Fibroblast of lung (primary cell): ENCODE measurements around the gene CCL20. TPM values are rescaled to one million over a fixed set of nuclear protein-coding genes. Genes with fewer than 3 reads are reported as not detected.

Experiments used
- DNase-seq, 2 donors: peaks; one replicate each; pipeline versions ENCODE4 v3.0.0 to v3.0.0-alpha.2; 2010; ENCODE audit warnings: low read depth in 2 of 2
- H2AFZ ChIP-seq: 2 replicates; pipeline ENCODE4 v1.5.1; 2012; ENCODE audit warnings: low read length, control low read depth, inconsistent platforms
- H3K27ac ChIP-seq: 2 replicates; pipeline ENCODE4 v1.5.1; 2011; ENCODE audit warnings: low read length, control low read depth; ENCODE audit not compliant: insufficient read depth
- H3K27me3 ChIP-seq: 2 replicates; pipeline ENCODE4 v1.5.1; 2011; ENCODE audit warnings: mild to moderate bottlenecking, low read length; ENCODE audit not compliant: control insufficient read depth, insufficient read depth
- H3K36me3 ChIP-seq: 2 replicates; pipeline ENCODE4 v1.5.1; 2011; ENCODE audit warnings: low read length; ENCODE audit not compliant: control insufficient read depth, insufficient read depth
- H3K4me1 ChIP-seq: 2 replicates; pipeline ENCODE4 v1.5.1; 2011; ENCODE audit warnings: low read length; ENCODE audit not compliant: control insufficient read depth, insufficient read depth; ENCODE audit errors: extremely low read depth
- H3K4me2 ChIP-seq: 2 replicates; pipeline ENCODE4 v1.5.1; 2011; ENCODE audit warnings: low read length, control low read depth; ENCODE audit not compliant: insufficient read depth; ENCODE audit errors: extremely low read depth
- H3K4me3 ChIP-seq, 4 experiments: fragments of 200-600 bp in 1 of 4; sonication (generic) in 1 of 4; replicated peaks in 1 of 4; 2 replicates each; pipeline ENCODE4 v1.5.1; 2011 to 2016; ENCODE audit warnings: low read length in 4 of 4, low read depth in 3 of 4, mild to moderate bottlenecking in 3 of 4, control low read depth in 2 of 4, inconsistent platforms in 1 of 4, mixed read lengths in 1 of 4; ENCODE audit not compliant: insufficient read depth in 1 of 4; ENCODE audit errors: control extremely low read depth in 1 of 4
- H3K79me2 ChIP-seq: 2 replicates; pipeline ENCODE4 v1.5.1; 2012; ENCODE audit warnings: mild to moderate bottlenecking, low read length, inconsistent platforms; ENCODE audit not compliant: control insufficient read depth, insufficient read depth
- H3K9ac ChIP-seq: 2 replicates; pipeline ENCODE4 v1.5.1; 2011; ENCODE audit warnings: mild to moderate bottlenecking, low read length, control low read depth; ENCODE audit not compliant: insufficient read depth
- H3K9me3 ChIP-seq: 2 replicates; pipeline ENCODE4 v1.5.1; 2012; ENCODE audit warnings: low read depth, low read length; ENCODE audit not compliant: control insufficient read depth, insufficient read depth
- H4K20me1 ChIP-seq: 2 replicates; pipeline ENCODE4 v1.5.1; 2011; ENCODE audit warnings: low read length; ENCODE audit not compliant: control insufficient read depth, insufficient read depth; ENCODE audit errors: extremely low read depth
- CTCF ChIP-seq, 2 donors: IDR thresholded peaks in 1 of 2; conservative IDR thresholded peaks in 1 of 2; 1 replicate in 1 of 2; 2 replicates in 1 of 2; pipeline ENCODE4 v1.5.1; 2011 to 2012; ENCODE audit warnings: low read length in 2 of 2, control low read depth in 1 of 2, inconsistent platforms in 1 of 2, low read depth in 1 of 2, mild to moderate bottlenecking in 1 of 2
- EZH2 ChIP-seq: IDR thresholded peaks from 2 replicates; pipeline ENCODE4 v1.5.1; 2012; ENCODE audit warnings: low read length, control low read depth, mild to moderate bottlenecking; ENCODE audit errors: missing control alignments
- polyA plus RNA-seq, 2 donors: library from polyadenylated mRNA; depleted of rRNA in 1 of 2; stranded (reverse) in 1 of 2; unstranded in 1 of 2; fragments of >200 nt; gene quantifications; 2 replicates each; pipeline ENCODE4 v1.2.1, GENCODE V29; 2011 to 2012; ENCODE audit warnings: missing spikeins in 1 of 2
- total RNA-seq: library from RNA; depleted of rRNA; stranded (reverse); fragments of >200 nt; gene quantifications from 2 replicates; pipeline ENCODE4 v1.2.1, GENCODE V29; 2014

Gene CCL20
- total and polyA plus RNA-seq, 2 donors (not counting 1 experiment from before 2014, with no cell fraction given) = 0.23 TPM; not detected in 1

- no peaks in the 10 kb centered on the region for H3K27me3 ChIP-seq
- no peaks in the 10 kb centered on the region for H3K36me3 ChIP-seq
- H3K27ac ChIP-seq = no peak overlapping the region
- TF ChIP-seq EZH2 (no peak), CTCF (conservative IDR thresholded peaks at IDR 0.05 in 1 of 2, IDR thresholded peaks at IDR 0.05 in 1 of 2; ENCODE audit: low read depth in 1 of 2, low read length in 2 of 2) (no peak)
- no peak overlapping the region for H3K4me2 ChIP-seq
- no peaks in the 10 kb centered on the region for H3K9me3 ChIP-seq
- H3K4me3 ChIP-seq = no peak overlapping the region
- no peaks in the 10 kb centered on the region for H4K20me1 ChIP-seq
- no peak overlapping the region for H3K9ac ChIP-seq
- H2AFZ ChIP-seq = no peak overlapping the region
- H3K4me1 ChIP-seq = no peaks in the 10 kb centered on the region
- no peaks in the 10 kb centered on the region for H3K79me2 ChIP-seq
- no peak for DNase-seq
These were observed 12.9 kb downstream of the CCL20 start for GRCh38 chr2:227826563-227826962.

GRCh38 chr2:227827143-227827542 lies 13.5 kb downstream of the CCL20 start:
- Histone ChIP-seq H3K36me3 (no peaks in the 10 kb centered on the region), H4K20me1 (no peaks in the 10 kb centered on the region)
- no peak for TF ChIP-seq CTCF (conservative IDR thresholded peaks at IDR 0.05 in 1 of 2, IDR thresholded peaks at IDR 0.05 in 1 of 2; ENCODE audit: low read depth in 1 of 2, low read length in 2 of 2)
- no peak for TF ChIP-seq EZH2

GRCh38 chr2:227828477-227828912 lies 14.9 kb downstream of the CCL20 start:
- Histone ChIP-seq H3K9ac (no peak overlapping the region), H3K4me2 (no peak overlapping the region), H4K20me1 (no peaks in the 10 kb centered on the region), H3K4me1 (no peaks in the 10 kb centered on the region), H3K27me3 (no peaks in the 10 kb centered on the region), H3K79me2 (no peaks in the 10 kb centered on the region), H2AFZ (no peak overlapping the region), H3K4me3 (no peak overlapping the region), H3K9me3 (no peaks in the 10 kb centered on the region), H3K36me3 (no peaks in the 10 kb centered on the region), H3K27ac (no peak overlapping the region)
- TF ChIP-seq EZH2 = no peak
- TF ChIP-seq CTCF (conservative IDR thresholded peaks at IDR 0.05 in 1 of 2, IDR thresholded peaks at IDR 0.05 in 1 of 2; ENCODE audit: low read depth in 1 of 2, low read length in 2 of 2) = no peak
- DNase-seq = no peak

More at GRCh38 chr2:227827143-227827542, 13.5 kb downstream of the CCL20 start:
- Histone ChIP-seq H3K9ac (no peak overlapping the region), H3K79me2 (no peaks in the 10 kb centered on the region), H3K27ac (no peak overlapping the region), H3K9me3 (no peaks in the 10 kb centered on the region), H3K4me1 (no peaks in the 10 kb centered on the region), H2AFZ (no peak overlapping the region), H3K27me3 (no peaks in the 10 kb centered on the region), H3K4me2 (no peak overlapping the region), H3K4me3 (no peak overlapping the region)
- DNase-seq = no peak
